Epidermal melanocyte (primary cell): ENCODE results near the gene PCDH19.

ENCODE experiments used
- DNase-seq: peaks from one replicate; pipeline ENCODE4 v3.0.0; 2011; ENCODE audit warnings: low spot score; ENCODE audit not compliant: insufficient read length

Gene PCDH19

DNA sequence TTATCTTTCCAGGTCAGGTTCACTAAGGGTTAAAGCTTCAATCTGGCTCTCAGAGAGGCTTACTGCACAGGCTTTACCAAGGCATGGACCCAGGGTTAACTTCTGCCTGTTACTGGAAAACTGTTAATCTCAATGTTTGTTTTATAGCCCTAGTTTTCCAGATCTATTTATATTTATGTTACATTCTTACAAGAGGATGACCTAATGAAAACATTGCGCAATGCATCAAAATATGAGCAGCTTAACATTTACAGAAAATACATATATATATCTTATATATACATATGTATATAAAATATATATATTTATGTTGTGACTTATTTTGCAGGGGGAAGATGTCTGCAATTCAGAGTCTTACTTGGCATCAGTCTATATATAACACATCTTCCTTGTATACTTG lies 112.3 kb downstream of the PCDH19 start:
- no peak for DNase-seq

DNA sequence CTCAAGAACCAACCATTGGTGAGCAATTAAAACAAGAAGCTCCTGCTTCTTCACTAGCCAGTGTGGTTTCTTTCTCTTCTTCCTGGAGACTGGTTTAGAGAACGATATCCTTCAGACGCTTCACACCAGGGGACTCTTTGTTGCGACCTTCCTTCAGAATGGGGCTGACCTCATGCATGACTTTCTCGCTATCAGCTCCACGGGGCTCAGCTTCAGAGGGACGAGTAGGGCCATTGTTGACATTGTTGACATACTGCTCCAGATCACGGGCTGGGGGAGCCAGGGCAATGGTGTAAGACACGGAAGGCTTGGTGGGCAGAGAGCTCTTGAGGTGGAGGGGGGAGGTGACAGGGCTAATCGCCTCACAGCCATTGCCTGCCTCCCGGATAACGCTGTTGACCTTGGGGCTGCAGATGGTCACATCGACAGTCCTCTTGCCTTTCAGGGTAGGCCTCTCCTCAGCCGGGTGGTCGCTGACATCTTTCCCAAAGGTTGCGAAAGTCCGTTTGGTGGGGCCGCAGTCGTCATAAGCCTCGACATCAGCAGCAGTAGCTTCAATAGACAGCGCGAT lies 113.8 kb downstream of the PCDH19 start:
- no peak for DNase-seq

DNA sequence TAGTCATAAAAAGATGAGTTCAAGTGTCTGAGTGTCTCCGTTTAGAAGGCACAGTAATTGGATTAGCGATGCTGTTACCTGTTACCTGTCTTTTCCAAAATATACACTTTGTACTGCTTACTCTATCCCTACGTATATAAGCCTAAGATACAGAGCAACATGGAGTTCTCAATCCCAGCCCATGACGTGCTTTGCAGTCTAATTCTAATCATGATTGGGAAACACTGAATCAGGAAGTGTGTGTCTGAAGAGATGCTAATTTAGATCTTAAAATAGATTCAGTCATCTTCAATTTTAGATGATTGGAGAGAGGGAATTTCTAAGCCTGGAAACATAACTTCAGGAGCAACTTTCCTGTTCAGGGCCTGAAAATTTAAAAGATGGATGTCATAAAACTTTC lies 115.1 kb downstream of the PCDH19 start:
- no peak for DNase-seq

DNA sequence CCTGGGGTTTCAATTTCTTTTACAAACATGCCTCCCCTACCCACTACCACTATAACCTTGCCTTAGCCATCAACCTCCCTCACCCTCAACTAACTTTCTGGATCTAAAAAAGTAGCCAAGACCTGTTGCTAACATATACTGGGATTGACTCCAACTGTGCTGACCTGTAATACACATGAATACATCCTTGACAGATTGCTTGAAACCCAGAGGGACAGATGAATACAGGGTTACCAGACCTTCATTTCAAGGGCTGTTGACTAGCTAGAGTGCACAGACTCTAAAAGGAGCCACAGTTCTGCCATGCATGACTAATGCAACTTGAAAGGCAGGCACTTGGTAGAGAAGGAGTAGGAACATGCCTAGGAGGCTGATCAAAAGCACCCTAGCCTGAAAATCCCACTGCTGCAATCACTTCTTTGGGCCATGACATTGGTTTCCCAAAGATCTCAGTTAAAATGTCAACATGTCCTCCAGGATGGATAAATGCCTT lies 121.0 kb downstream of the PCDH19 start:
- no peak for DNase-seq

DNA sequence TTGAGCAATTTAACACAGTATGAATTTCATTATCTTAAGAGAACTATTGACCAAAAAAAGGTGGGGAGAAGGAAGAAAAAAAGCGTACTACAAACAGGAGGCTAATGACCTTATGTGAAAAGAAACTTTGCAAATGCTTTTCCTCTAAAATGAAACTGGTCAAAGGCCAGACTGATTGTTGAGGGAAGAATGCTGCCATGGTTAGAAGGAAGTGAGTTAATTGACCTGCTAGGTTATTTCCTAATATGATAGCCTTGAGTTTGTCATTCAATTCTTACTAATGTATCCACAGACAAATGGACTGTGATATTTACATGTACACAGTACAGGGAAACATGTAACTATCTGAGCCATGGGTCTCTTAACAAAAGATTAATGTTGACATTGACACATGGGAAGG lies 132.8 kb downstream of the PCDH19 start:
- no peak for DNase-seq

DNA sequence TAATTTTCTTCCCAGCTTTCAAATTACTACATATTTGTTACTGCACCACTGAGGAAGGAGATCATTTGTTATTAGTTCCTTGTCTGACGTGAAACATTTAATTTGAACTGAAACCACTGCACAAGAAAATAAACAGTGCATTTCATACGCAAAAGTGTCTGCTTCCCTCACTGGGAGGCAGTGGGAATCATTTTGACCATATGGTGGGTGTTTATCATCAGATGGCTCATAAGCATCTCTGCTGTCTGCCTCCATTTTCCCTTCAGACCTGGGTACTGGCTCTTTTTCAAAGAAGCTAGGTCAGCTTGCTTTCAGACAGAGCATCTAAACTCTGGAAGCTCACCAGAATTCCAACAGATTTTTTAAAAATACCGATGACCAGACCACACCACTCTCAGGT lies 135.2 kb downstream of the PCDH19 start:
- no peak for DNase-seq

DNA sequence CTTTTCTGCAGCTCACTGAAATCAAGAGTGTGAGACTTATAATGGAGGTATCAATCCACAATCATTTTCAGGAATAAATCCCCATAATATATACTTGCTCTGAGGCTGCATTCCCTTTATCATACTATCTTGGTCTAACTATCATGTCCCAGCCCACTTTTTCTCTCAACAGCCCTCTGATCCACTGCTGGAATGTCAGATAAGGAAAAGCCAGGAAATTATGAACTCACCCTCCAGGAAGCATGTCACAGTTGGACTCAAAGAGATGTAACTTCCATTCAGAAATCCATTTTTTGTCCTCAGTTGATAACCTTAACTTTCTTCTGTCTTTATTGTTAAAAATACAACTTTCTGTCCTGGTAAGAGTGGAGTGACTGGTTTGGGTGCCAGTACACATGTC lies 144.9 kb downstream of the PCDH19 start:
- DNase-seq = no peak

DNA sequence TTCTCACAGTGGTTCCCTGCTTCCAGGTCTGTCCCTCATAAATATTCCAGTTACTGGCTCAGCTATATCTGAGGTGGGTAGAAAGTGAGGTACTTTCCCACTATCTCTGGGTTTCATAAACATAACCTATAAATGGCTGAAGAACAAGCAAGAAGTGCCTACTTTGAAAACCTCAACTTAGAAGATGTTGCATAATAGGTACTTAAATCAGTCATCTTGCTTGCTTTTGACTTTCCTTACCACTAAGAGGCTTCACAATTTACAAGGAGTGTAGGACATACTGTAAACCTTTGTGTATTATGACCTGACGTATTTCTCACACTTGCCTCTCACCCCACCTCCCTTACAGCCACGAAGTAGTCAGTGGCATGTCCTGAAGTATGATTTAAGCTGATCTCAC lies 145.9 kb downstream of the PCDH19 start:
- no peak for DNase-seq

DNA sequence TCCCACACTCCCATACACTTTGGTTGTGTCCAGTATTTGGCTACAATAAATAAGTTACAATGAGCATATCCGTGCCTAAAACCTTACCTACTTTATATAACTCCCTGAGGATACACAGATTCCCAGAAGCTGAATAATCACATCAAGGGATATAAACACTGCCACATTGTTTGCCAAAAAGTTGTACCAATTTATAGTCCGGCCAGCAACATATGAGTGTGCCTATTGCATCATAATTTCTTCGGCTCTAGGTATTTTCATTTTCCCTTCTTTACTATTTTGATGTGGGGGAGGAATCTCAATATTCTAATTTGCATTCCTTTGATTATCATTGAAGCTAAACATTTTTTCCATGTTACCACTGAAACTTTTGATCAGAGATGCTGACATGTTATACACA lies 146.4 kb downstream of the PCDH19 start:
- DNase-seq = no peak

DNA sequence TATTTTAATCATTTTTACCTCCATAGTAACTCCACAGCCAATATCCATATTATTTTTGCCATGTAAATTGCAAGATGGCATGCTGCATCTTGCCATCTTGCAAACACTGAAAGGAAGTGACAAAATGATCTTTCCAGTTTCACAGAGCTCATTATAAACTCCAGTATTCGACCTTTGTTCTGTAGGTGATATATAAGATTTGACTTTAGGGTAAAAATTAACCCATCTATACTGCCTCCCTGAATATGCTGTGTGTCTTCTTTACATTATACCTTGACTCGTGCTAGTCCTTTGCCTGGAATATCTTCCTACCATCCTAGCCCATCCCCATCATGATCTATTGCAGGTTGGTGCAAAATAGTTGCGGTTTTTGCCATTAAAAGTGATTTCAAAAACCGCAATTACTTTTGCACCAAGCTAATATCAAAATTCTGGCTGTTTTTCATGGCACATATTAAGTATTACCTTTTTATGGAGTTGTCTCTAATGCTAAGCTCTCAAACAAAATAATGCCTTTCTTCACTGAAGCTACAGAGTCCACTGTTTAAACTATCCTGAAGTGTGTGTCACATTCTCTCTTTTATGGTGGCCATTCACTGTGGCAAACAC lies 161.1 kb downstream of the PCDH19 start:
- DNase-seq = no peak

DNA sequence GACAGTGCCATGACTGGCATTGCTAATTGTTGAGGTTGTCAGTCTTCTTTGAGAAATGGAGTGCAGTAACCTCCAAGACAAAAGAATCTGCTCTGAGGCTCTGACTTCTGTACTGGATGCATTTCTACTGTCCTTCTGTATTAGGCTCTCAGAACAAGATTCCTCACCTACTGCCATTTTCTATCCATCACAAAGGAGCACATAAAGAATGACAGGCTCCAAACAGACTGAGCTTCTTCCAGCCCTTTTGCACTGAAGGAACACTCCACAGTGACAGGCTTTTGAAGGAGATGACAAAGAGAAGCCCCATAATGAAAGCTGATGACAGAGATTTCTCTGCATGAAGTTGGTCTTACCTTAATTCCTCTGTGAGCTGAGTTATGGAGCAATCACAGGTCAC lies 162.2 kb downstream of the PCDH19 start:
- no peak for DNase-seq

DNA sequence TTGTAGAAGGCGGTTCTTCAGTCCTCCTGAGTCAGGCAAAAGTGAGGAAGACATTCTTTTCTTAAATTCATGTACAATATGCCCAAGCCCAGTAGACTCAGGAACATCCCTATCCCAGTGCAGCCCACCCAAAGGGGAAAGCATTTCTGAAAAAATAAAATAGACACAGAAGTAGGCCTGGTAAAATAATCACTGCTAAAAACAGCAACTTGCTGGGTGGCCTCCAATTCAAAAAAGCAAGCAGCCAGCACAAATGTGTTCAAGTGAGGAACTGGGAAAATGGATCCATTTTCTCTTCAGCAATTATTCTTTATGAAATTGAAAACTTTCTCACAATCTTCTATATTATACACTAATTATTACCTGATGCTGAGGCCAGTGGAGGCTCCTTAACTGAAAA lies 165.4 kb downstream of the PCDH19 start:
- DNase-seq = no peak
